OCI-LY3 (cell line): ENCODE results near the gene ZC3H12C.
A peak's percentile ranks its signal among the peaks of the same experiment; 100 is the strongest.

Experiments
- H2AFZ ChIP-seq: fragments of 200-600, 300-600 bp; shearing (Covaris generic); 2 replicates; pipeline ENCODE4 v1.6.0; 2014; ENCODE audit warnings: antibody characterized with exemption, low read depth, low read length
- H3K27ac ChIP-seq: fragments of 200-600, 300-600 bp; sonication (generic); 2 replicates; pipeline ENCODE4 v1.5.1; 2014; ENCODE audit warnings: mild to moderate bottlenecking, low read length, moderate library complexity, mixed read lengths
- H3K27me3 ChIP-seq: fragments of 200-600, 300-600 bp; sonication (generic); 2 replicates; pipeline ENCODE4 v1.6.1; 2014; ENCODE audit warnings: low read depth, low read length, mixed read lengths
- H3K36me3 ChIP-seq: fragments of 200-600, 300-600 bp; sonication (generic); replicated peaks from 2 replicates; pipeline ENCODE3; 2014; ENCODE audit warnings: low read depth, low read length, mixed read lengths
- H3K4me1 ChIP-seq: fragments of 300-600, 200-600 bp; sonication (generic); 2 replicates; pipeline ENCODE4 v1.6.1; 2014; ENCODE audit warnings: low read length, mixed read lengths
- H3K4me2 ChIP-seq: fragments of 200-600, 300-600 bp; sonication (generic); 2 replicates; pipeline ENCODE4 v1.6.1; 2014; ENCODE audit warnings: low read length, mixed read lengths
- H3K4me3 ChIP-seq: fragments of 300-600, 200-600 bp; sonication (generic); 2 replicates; pipeline ENCODE4 v1.5.1; 2014; ENCODE audit warnings: antibody characterized with exemption, mild to moderate bottlenecking, low read length, moderate library complexity
- H3K79me2 ChIP-seq: fragments of 300-600, 200-600 bp; shearing (Covaris generic); 2 replicates; pipeline ENCODE4 v1.6.1; 2014; ENCODE audit warnings: mild to moderate bottlenecking, low read length, mixed read lengths
- H3K9ac ChIP-seq: fragments of 300-600, 200-600 bp; shearing (Covaris generic); 2 replicates; pipeline ENCODE4 v1.6.0; 2014; ENCODE audit warnings: mild to moderate bottlenecking, low read length, moderate library complexity
- H3K9me3 ChIP-seq: fragments of 200-600, 300-600 bp; shearing (Covaris generic); 2 replicates; pipeline ENCODE4 v1.6.1; 2014; ENCODE audit warnings: low read length, mixed read lengths; ENCODE audit not compliant: insufficient read depth
- H4K20me1 ChIP-seq: fragments of 200-600, 300-600 bp; sonication (generic); 2 replicates; pipeline ENCODE4 v1.6.1; 2016; ENCODE audit warnings: low read length, mixed read lengths; ENCODE audit not compliant: insufficient read depth
- EZH2phosphoT487 ChIP-seq: fragments of 200-600 bp; shearing (Covaris generic); IDR thresholded peaks from 2 replicates; pipeline ENCODE4 v1.6.1; 2018; ENCODE audit warnings: antibody characterized with exemption, mixed run types, low read depth
- TF ChIP-seq, protein P1 (sequence below): fragments of 200-600, 300-600 bp; sonication (generic); IDR thresholded peaks from 2 replicates; pipeline ENCODE4 v1.5.1; 2014; ENCODE audit warnings: antibody characterized with exemption, low read length, low read depth

The ZC3H12C gene

DNA sequence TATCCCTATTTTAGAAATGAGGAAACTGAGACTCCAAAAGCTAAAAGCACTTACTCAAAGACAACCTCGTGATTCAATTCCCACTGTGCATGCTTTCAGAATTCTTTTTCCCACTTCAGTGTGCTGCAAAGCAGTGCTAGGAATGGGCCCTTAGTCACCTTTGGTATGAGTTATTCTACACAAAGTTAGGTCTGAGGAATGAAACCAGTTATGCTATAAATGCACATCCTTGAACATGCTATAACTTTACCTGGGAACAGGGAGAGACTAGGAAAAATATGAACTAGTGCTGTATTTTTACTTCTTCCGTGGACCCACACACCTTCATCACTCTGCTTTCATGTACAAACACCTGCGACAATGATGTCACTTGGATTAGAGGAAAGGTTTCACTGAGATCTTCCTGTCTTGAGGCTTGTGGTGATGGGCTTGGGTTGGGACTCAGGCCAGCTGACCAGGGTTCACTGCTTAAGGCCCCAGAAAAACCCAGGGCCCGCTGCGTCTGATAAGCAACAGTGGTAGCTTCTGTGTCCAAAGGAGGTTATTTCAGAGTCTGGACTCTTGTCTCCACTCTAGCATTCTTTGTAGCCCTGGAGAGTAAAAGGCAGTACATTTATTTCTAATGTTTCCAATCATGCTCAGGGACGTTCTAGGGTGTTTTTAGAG lies 81.6 kb downstream of the ZC3H12C start:
- Histone ChIP-seq H3K27ac (no peak overlapping the region), H4K20me1 (no peaks in the 10 kb centered on the region), H3K79me2 (no peaks in the 10 kb centered on the region), H3K4me3 (no peak overlapping the region), H3K4me2 (0 out of 2 replicates have a peak overlapping the region, but pooled peaks have one; percentile 45), H2AFZ (no peak overlapping the region), H3K9me3 (no peaks in the 10 kb centered on the region), H3K27me3 (no peaks in the 10 kb centered on the region), H3K9ac (no peak overlapping the region), H3K36me3 (no peaks in the 10 kb centered on the region), H3K4me1 (no peaks in the 10 kb centered on the region; the same call in 1 of the 2 replicates)
- TF ChIP-seq, protein P1, sequence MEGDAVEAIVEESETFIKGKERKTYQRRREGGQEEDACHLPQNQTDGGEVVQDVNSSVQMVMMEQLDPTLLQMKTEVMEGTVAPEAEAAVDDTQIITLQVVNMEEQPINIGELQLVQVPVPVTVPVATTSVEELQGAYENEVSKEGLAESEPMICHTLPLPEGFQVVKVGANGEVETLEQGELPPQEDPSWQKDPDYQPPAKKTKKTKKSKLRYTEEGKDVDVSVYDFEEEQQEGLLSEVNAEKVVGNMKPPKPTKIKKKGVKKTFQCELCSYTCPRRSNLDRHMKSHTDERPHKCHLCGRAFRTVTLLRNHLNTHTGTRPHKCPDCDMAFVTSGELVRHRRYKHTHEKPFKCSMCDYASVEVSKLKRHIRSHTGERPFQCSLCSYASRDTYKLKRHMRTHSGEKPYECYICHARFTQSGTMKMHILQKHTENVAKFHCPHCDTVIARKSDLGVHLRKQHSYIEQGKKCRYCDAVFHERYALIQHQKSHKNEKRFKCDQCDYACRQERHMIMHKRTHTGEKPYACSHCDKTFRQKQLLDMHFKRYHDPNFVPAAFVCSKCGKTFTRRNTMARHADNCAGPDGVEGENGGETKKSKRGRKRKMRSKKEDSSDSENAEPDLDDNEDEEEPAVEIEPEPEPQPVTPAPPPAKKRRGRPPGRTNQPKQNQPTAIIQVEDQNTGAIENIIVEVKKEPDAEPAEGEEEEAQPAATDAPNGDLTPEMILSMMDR: no peak
- TF ChIP-seq EZH2phosphoT487: no peak

DNA sequence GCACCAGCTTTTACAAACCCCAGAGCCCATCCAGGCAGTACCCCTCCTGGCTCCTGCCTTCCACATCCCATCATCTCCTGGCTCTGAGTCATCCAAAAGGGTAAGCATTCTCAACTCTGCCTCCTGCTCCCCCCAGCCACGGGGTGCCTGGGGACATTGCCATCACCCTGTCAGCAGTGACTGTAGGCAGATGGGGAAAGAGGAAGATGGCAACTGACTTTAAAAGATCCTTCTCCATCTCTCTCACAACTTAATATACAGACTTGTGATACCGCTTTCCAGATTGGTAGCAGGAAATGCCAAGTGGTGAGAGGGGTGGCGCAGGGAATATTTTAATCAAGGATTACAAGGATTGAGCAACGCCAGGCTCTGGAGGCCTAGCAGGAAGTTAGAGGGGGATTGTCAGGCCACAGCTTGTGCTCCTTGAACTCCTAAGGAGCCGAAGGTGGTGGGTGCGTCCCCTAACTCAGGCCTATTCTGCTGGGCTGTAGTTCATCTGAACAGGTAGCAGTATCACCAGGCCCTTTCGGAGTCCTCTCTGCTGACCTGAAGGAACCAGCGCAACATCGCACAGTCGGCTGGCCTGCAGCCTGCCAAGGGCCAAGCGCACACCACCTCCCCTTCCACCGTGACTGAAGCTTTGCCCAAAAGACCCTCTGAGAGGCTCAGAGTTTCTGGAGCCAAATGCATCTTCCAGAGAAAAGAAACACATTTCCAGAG lies 83.3 kb downstream of the ZC3H12C start:
- Histone ChIP-seq H3K4me3 (no peak overlapping the region), H3K9ac (no peak overlapping the region), H3K27ac (no peak overlapping the region), H3K27me3 (no peaks in the 10 kb centered on the region), H3K4me2 (no peak overlapping the region), H4K20me1 (no peaks in the 10 kb centered on the region), H3K36me3 (no peaks in the 10 kb centered on the region), H3K79me2 (no peaks in the 10 kb centered on the region), H3K9me3 (no peaks in the 10 kb centered on the region), H2AFZ (no peak overlapping the region), H3K4me1 (no peaks in the 10 kb centered on the region; the same call in 1 of the 2 replicates)
- TF ChIP-seq EZH2phosphoT487: no peak
- TF ChIP-seq, protein P1: no peak

DNA sequence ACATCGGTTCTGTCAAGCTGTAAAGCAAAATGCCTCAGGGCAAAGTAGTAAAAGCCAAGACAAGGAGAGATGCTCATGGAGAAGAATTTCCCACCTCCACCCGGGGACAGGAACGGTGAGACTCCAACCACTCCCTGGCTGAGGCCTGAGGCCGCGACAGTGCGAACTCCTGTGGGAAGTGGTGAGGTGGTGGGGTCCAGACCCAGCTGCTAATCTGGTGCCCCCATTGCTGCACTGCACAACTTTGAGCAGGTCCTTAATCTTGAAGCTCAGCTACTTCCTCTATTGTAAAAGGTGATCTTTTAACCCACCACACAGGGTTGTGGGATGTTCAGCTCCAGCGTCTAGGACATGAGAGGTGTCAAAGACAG lies 83.9 kb downstream of the ZC3H12C start:
- Histone ChIP-seq H3K36me3 (no peaks in the 10 kb centered on the region), H3K4me2 (no peak overlapping the region), H3K9ac (no peak overlapping the region), H3K4me3 (no peak overlapping the region), H4K20me1 (no peaks in the 10 kb centered on the region), H2AFZ (no peak overlapping the region), H3K27me3 (no peaks in the 10 kb centered on the region), H3K27ac (no peak overlapping the region), H3K79me2 (no peaks in the 10 kb centered on the region), H3K9me3 (no peaks in the 10 kb centered on the region), H3K4me1 (no peaks in the 10 kb centered on the region; the same call in 1 of the 2 replicates)
- TF ChIP-seq, protein P1: no peak
- no peak for TF ChIP-seq EZH2phosphoT487

DNA sequence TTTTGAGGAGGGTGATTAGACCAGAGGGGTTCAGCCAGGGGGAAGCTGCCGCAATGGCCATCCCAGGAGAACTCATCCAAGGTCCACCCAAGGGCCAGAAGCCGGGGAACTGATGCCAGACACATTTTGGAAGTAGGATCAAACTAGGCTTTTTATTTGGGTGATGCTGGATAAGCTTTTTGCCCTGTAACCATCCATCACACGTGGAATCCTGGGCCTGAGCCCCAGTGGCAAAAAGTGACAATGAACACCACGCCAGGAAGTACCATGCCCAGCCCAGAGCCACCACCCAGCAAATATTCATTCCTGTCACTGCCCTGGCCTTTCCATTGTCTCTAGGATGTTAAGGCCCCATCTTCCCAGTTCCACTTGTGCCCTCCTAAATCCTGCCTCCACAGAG lies 85.9 kb downstream of the ZC3H12C start:
- H4K20me1 ChIP-seq: no peaks in the 10 kb centered on the region
- no peak for TF ChIP-seq EZH2phosphoT487
- TF ChIP-seq, protein P1: no peak
- H3K79me2 ChIP-seq: no peaks in the 10 kb centered on the region
- H3K9ac ChIP-seq: no peak overlapping the region
- H3K27ac ChIP-seq: no peak overlapping the region
- H3K4me3 ChIP-seq: no peak overlapping the region
- no peaks in the 10 kb centered on the region for H3K4me1 ChIP-seq
- no peaks in the 10 kb centered on the region for H3K9me3 ChIP-seq
- H3K4me2 ChIP-seq: no peak overlapping the region
- no peak overlapping the region for H2AFZ ChIP-seq
- no peaks in the 10 kb centered on the region for H3K27me3 ChIP-seq
- no peaks in the 10 kb centered on the region for H3K36me3 ChIP-seq
